GM21723 (cell line): ENCODE results near the gene ZP2.
"Not testable (repeated sequence)": the region's sequence is repeated elsewhere in the genome, so short reads cannot be mapped to it uniquely, and the experiment has no call there.

ENCODE experiments used
- ATAC-seq: cut with Tn5 transposase; IDR thresholded peaks from one replicate; pipeline ENCODE4 v1.9.1; 2021; ENCODE audit warnings: mild to moderate bottlenecking, moderate library complexity; ENCODE audit not compliant: unreplicated experiment

The ZP2 gene

DNA sequence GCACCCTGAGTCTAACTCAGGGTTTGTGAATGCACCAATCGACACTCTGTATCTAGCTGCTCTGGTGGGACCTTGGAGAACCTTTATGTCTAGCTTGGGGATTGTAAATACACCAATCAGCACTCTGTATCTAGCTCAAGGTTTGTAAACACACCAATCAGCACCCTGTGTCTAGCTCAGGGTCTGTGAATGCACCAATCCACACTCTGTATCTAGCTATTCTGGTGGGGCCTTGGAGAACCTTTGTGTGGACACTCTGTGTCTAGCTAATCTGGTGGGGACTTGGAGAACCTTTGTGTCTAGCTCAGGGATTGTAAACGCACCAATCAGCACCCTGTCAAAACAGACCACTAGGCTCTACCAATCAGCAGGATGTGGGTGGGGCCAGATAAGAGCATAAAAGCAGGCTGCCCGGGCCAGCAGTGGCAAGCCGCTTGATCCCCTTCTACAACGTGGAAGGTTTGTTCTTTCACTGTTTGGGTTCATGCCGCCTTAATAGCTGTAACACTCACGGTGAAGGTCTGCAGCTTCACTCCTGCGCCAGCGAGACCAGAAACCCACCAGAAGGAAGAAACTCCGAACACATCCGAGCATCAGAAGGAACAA lies 58.1 kb downstream of the ZP2 start:
- ATAC-seq = not testable (repeated sequence)

DNA sequence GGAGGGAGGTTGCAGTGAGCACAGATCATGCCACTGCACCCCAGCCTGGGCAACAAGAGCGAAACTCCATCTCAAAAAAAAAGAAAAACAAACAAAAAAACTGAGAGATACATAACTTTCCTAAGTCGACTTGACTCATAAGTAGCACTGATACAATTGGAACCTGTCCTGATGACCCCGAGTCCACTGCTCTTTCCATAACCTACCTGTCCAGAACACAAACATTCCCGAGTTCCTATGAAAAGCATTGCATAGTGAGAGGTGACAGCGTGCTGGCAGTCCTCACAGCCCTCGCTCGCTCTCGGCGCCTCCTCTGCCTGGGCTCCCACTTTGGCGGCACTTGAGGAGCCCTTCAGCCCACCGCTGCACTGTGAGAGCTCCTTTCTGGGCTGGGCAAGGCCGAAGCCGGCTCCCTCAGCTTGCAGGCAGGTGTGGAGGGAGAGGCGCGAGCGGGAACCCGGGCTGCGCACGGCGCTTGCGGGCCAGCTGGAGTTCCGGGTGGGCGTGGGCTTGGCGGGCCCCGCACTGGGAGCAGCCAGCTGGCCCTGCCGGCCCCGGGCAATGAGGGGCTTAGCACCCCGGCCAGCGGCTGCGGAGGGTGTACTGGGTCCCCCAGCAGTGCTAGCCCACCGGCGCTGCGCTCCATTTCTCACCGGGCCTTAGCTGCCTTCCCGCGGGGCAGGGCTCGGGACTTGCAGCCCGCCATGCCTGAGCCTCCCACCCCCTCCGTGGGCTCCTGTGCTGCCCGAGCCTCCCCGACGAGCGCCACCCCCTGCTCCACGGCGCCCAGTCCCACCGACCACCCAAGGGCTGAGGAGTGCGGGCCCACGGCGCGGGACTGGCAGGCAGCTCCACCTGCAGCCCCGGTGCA lies 59.0 kb downstream of the ZP2 start:
- ATAC-seq = not testable (repeated sequence)

DNA sequence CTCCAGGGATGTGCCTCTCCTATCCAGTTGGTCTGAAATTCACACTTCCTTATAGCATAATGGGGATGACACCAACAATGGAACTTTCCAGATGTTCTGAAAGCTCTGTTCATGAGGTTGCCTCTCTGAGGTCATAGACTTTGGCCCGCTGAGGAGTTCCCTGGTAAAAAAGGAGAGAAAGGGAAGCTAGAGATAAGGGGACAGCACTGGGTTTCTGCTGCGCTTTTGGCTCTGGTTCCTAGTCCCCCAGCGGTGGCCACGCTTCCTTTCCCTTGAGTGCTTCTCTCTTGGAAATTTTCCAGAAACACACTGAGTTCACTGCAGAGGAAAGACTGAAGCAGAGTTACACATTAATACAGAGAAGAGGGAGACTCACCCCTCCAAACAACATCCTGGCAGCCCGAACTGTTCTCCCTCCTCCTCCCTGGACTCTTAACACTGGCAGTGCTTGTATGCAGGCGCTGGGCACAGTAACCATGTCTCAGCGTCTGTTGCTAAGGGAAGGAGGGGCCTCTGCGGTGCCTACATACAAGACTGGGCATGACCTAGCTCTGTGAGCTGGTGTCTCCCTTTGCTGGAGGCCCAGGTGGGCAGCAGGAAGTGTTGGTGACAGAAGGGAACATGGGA lies 60.9 kb downstream of the ZP2 start, which contains the start of gene DNAH3:
DNAH3 (minus strand) TSS at position 472 of the 627 bp plus-strand sequence. CDS start 527 bp downstream, outside the sequence.
- ATAC-seq = no peak
